GM18870 (cell line): ENCODE data around the gene TANGO2.

ENCODE experiments used
- ATAC-seq: cut with Tn5 transposase; IDR thresholded peaks from one replicate; pipeline ENCODE4 v1.9.1; 2021; ENCODE audit warnings: moderate library complexity; ENCODE audit not compliant: unreplicated experiment

Gene TANGO2

GRCh38 chr22:20020533-20021195 lies at the start of gene TANGO2:
TANGO2 (plus strand) TSS chr22:20021110; CDS start chr22:20036799, 15,689 bp downstream.
- no peak for ATAC-seq

GRCh38 chr22:19971276-19972124 lies 49.4 kb upstream of the TANGO2 start:
- no peak for ATAC-seq

GRCh38 chr22:19972251-19972650 lies 48.7 kb upstream of the TANGO2 start:
- ATAC-seq, result no peak

GRCh38 chr22:19972652-19973550 lies 48.0 kb upstream of the TANGO2 start:
- no peak for ATAC-seq

GRCh38 chr22:19973551-19974267 lies 47.2 kb upstream of the TANGO2 start:
- ATAC-seq, result no peak

GRCh38 chr22:19974268-19974861 lies 46.5 kb upstream of the TANGO2 start:
- ATAC-seq, result no peak

GRCh38 chr22:19974935-19975706 lies 45.8 kb upstream of the TANGO2 start:
- ATAC-seq, result no peak

- no peak for ATAC-seq
These were observed 45.2 kb upstream of the TANGO2 start for GRCh38 chr22:19975707-19976035.

GRCh38 chr22:19976671-19977070 lies 44.2 kb upstream of the TANGO2 start:
- no peak for ATAC-seq

- ATAC-seq, result no peak
These were observed 43.3 kb upstream of the TANGO2 start for GRCh38 chr22:19977296-19978243.

- ATAC-seq, result no peak
These were observed 42.2 kb upstream of the TANGO2 start for GRCh38 chr22:19978748-19979147.

GRCh38 chr22:19979712-19980493 lies 41.0 kb upstream of the TANGO2 start:
- no peak for ATAC-seq

- no peak for ATAC-seq
These were observed 40.1 kb upstream of the TANGO2 start for GRCh38 chr22:19980766-19981165.

GRCh38 chr22:19981171-19981960 lies 39.5 kb upstream of the TANGO2 start:
- ATAC-seq, result no peak

GRCh38 chr22:19981961-19982920 lies 38.7 kb upstream of the TANGO2 start:
- no peak for ATAC-seq
